Measurements from ENCODE around the gene CITED4. TPM values are rescaled to one million over a fixed set of nuclear protein-coding genes. Genes with fewer than 3 reads are reported as not detected.

CITED4 gene
- total RNA-seq, 1 experiment from 2014 or later = 10.6 TPM

DNA sequence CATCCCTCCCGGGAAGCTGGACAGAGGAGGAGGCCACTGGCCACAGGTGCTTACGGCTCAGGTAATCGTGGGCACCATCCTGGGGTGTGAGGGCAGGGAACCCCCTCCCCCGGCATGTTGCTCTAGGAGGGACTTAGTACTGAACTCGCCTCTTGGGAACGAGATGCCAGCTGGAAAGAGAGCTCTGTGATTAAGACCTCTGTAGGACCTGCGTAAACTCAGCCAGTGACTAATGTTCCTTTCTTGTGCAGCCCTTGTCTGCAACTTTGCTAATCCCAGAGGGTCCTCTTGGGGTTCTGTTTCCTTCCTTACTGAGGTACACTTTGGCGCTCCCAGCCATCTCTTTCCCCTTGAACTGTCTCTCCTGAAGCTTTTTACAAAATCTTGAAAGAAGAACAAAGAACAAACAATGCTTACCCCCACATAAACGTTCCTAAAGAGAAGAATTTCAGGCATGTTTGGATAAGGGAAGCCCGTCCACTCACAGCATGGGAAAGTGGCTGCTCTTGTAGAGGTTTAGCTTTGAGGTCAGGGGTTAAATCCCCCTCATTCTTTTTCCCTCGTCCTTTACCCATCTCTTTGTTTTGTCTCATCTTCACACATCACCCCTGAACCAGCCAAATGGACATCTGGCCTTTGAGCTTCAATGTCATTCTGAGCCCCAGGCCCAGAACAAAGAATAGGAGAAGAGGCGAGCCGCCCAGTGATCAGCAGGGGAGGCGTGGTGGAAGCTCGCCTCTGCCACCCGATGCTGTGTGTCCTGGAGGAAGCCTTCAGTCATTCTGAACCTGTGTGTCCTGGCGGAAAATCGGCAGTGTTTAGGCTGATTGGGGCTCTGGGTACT, 37.4 kb downstream of the CITED4 start:
- H3K4me3 ChIP-seq (ENCODE audit: low read length) = no peak overlapping the region
- H3K4me2 ChIP-seq (ENCODE audit: low read length) = no peak overlapping the region
- no peaks in the 10 kb centered on the region for H4K20me1 ChIP-seq (ENCODE audit: low read length)
- intact Hi-C loops (cut with micrococcal nuclease) = no loop called here
- H3K9me3 ChIP-seq (ENCODE audit: low read length) = no peaks in the 10 kb centered on the region
- no peak overlapping the region for H3K9ac ChIP-seq (ENCODE audit: low read length)
- H3K27me3 ChIP-seq (ENCODE audit: low read length) = no peaks in the 10 kb centered on the region
- no peaks in the 10 kb centered on the region for H3K9me2 ChIP-seq (replicated peaks; ENCODE audit: low read length)
- H3K27ac ChIP-seq (ENCODE audit: low read length) = no peak overlapping the region
- H2AFZ ChIP-seq (ENCODE audit: low read length) = no peak overlapping the region
- H3K79me2 ChIP-seq (ENCODE audit: low read length) = no peaks in the 10 kb centered on the region
- DNase-seq = no peak
- BruUV-seq (replicated peaks) = no TSS peak
- CTCF ChIA-PET = interaction anchor here (0.5 kb wide), 1 partner anchor 233 kb away, joined by 11 read pairs; no protein-coding TSS in a partner anchor
- H3K4me1 ChIP-seq (ENCODE audit: insufficient read depth, low read length) = no peaks in the 10 kb centered on the region
- H3F3A ChIP-seq (ENCODE audit: low read length, unreplicated experiment) = no peaks in the 10 kb centered on the region
- TF ChIP-seq EZH2 (IDR thresholded peaks at IDR 0.05; ENCODE audit: low read length, unreplicated experiment) (no peak), EZH2phosphoT487 (IDR thresholded peaks at IDR 0.05; ENCODE audit: borderline replicate concordance, low read length) (no peak)
- TF ChIP-seq, protein P1, sequence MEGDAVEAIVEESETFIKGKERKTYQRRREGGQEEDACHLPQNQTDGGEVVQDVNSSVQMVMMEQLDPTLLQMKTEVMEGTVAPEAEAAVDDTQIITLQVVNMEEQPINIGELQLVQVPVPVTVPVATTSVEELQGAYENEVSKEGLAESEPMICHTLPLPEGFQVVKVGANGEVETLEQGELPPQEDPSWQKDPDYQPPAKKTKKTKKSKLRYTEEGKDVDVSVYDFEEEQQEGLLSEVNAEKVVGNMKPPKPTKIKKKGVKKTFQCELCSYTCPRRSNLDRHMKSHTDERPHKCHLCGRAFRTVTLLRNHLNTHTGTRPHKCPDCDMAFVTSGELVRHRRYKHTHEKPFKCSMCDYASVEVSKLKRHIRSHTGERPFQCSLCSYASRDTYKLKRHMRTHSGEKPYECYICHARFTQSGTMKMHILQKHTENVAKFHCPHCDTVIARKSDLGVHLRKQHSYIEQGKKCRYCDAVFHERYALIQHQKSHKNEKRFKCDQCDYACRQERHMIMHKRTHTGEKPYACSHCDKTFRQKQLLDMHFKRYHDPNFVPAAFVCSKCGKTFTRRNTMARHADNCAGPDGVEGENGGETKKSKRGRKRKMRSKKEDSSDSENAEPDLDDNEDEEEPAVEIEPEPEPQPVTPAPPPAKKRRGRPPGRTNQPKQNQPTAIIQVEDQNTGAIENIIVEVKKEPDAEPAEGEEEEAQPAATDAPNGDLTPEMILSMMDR (conservative IDR thresholded peaks at IDR 0.05; ENCODE audit: low read depth, low read length) = no peak
- no peaks in the 10 kb centered on the region for H3K36me3 ChIP-seq (ENCODE audit: low read depth, low read length)
- POLR2A ChIA-PET (ENCODE audit: unreplicated experiment) = no interaction called here
- ATAC-seq = no peak

DNA sequence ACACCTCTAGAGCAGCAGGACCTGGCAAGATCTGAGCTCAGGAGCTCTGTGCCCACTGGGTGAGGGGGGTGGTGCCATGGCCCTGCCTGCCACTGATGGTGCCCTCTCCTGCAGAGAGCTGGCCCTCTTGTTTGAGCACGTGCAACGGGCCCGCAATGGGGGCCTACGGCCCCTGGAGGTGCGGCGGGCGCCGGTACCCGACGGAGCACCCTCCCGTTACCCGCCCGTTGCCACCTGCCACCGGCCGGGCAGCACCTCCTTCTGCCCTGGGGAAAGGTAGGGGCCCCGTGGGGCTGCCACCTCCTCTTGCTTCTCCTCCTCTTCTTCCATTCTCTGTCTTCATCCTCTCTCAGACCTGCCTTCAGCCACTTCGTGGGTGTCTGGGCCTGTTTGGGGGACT, 38.2 kb downstream of the CITED4 start:
- H3K9ac ChIP-seq (ENCODE audit: low read length) = no peak overlapping the region
- H3K4me2 ChIP-seq (ENCODE audit: low read length) = no peak overlapping the region
- ChIA-PET POLR2A (ENCODE audit: unreplicated experiment) (no interaction called here), CTCF (no interaction called here)
- ATAC-seq = no peak
- H3K4me1 ChIP-seq (ENCODE audit: insufficient read depth, low read length) = no peaks in the 10 kb centered on the region
- no peaks in the 10 kb centered on the region for H3K36me3 ChIP-seq (ENCODE audit: low read depth, low read length)
- no peaks in the 10 kb centered on the region for H3K9me2 ChIP-seq (replicated peaks; ENCODE audit: low read length)
- H3K27me3 ChIP-seq (ENCODE audit: low read length) = no peaks in the 10 kb centered on the region
- H3F3A ChIP-seq (ENCODE audit: low read length, unreplicated experiment) = no peaks in the 10 kb centered on the region
- no peak for DNase-seq
- no peaks in the 10 kb centered on the region for H3K9me3 ChIP-seq (ENCODE audit: low read length)
- TF ChIP-seq, protein P1 (conservative IDR thresholded peaks at IDR 0.05; ENCODE audit: low read depth, low read length) = no peak
- TF ChIP-seq EZH2 (IDR thresholded peaks at IDR 0.05; ENCODE audit: low read length, unreplicated experiment) (no peak), EZH2phosphoT487 (IDR thresholded peaks at IDR 0.05; ENCODE audit: borderline replicate concordance, low read length) (no peak)
- H4K20me1 ChIP-seq (ENCODE audit: low read length) = no peaks in the 10 kb centered on the region
- no TSS peak for BruUV-seq (replicated peaks)
- H2AFZ ChIP-seq (ENCODE audit: low read length) = no peak overlapping the region
- no peak overlapping the region for H3K27ac ChIP-seq (ENCODE audit: low read length)
- H3K4me3 ChIP-seq (ENCODE audit: low read length) = no peak overlapping the region
- intact Hi-C loops (cut with micrococcal nuclease) = no loop called here
- no peaks in the 10 kb centered on the region for H3K79me2 ChIP-seq (ENCODE audit: low read length)

DNA sequence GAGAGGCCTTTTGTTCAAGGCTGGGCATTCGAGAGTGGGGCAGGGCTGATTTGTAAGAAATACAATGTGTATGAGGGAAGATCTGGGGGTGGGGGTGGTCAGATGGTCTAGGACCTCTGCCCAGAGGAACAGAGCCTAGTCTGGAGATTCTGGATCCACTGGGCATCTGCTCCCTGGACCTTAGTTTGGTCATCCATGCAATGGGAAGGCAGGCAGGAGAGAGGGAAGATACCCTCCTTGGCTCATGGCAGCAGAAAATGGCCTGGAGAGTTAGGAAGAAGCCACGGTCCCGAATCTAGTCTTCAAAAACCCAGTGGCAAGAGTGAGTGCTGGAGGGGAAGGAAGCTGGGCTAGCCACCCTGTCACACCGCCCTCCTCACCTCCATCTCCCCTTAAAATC, 38.8 kb downstream of the CITED4 start:
- no peak for ATAC-seq
- no peaks in the 10 kb centered on the region for H3K9me3 ChIP-seq (ENCODE audit: low read length)
- H3K36me3 ChIP-seq (ENCODE audit: low read depth, low read length) = no peaks in the 10 kb centered on the region
- H2AFZ ChIP-seq (ENCODE audit: low read length) = no peak overlapping the region
- no peaks in the 10 kb centered on the region for H3K4me1 ChIP-seq (ENCODE audit: insufficient read depth, low read length)
- H3K27ac ChIP-seq (ENCODE audit: low read length) = no peak overlapping the region
- POLR2A ChIA-PET (ENCODE audit: unreplicated experiment) = no interaction called here
- no peak overlapping the region for H3K9ac ChIP-seq (ENCODE audit: low read length)
- DNase-seq = no peak
- no peak overlapping the region for H3K4me2 ChIP-seq (ENCODE audit: low read length)
- CTCF ChIA-PET = no interaction called here
- BruUV-seq (replicated peaks) = no TSS peak
- intact Hi-C loops (cut with micrococcal nuclease) = no loop called here
- H3K9me2 ChIP-seq (replicated peaks; ENCODE audit: low read length) = no peaks in the 10 kb centered on the region
- no peaks in the 10 kb centered on the region for H3K79me2 ChIP-seq (ENCODE audit: low read length)
- TF ChIP-seq, protein P1 (conservative IDR thresholded peaks at IDR 0.05; ENCODE audit: low read depth, low read length) = no peak
- TF ChIP-seq EZH2phosphoT487 (IDR thresholded peaks at IDR 0.05; ENCODE audit: borderline replicate concordance, low read length) = no peak
- no peak for TF ChIP-seq EZH2 (IDR thresholded peaks at IDR 0.05; ENCODE audit: low read length, unreplicated experiment)
- no peak overlapping the region for H3K4me3 ChIP-seq (ENCODE audit: low read length)
- H4K20me1 ChIP-seq (ENCODE audit: low read length) = no peaks in the 10 kb centered on the region
- H3F3A ChIP-seq (ENCODE audit: low read length, unreplicated experiment) = no peaks in the 10 kb centered on the region
- no peaks in the 10 kb centered on the region for H3K27me3 ChIP-seq (ENCODE audit: low read length)

All from PC-3 (cell line).